IMR-90 (cell line): ENCODE results near the gene ARHGEF3. TPM values are rescaled to one million over a fixed set of nuclear protein-coding genes. Genes with fewer than 3 reads are reported as not detected.

Source experiments
- ATAC-seq: fragments of 200-7000 bp; cut with Tn5 transposase; 2 replicates; pipeline ENCODE4 v1.9.1; 2020; ENCODE audit warnings: low read depth, mild to moderate bottlenecking, moderate library complexity
- BruUV-seq: library from RNA; stranded (reverse); fragments of 400-500 nt; replicated peaks from 2 replicates; lab custom pipeline; 2021; lab: Mats Ljungman, UMichigan
- CTCF ChIA-PET: fragments of 300-600 bp; formaldehyde crosslinking; extraction: SDS; loops from one replicate; lab custom pipeline; 2021; ENCODE audit warnings: antibody characterized with exemption; lab: Yijun Ruan, JAX
- POLR2A ChIA-PET: fragments of 300-600 bp; sonication (Branson Sonifier 250); formaldehyde crosslinking; loops from one replicate; lab custom pipeline; 2022; ENCODE audit warnings: antibody characterized with exemption; ENCODE audit not compliant: unreplicated experiment; lab: Charles Lee
- DNase-seq: peaks from one replicate; pipeline ENCODE4 v3.0.0; 2013
- H2AFZ ChIP-seq: replicated peaks from 2 replicates; pipeline ENCODE3; 2013; ENCODE audit warnings: low read length, mild to moderate bottlenecking; ENCODE audit not compliant: poor library complexity
- H2AK5ac ChIP-seq: 2 replicates; pipeline ENCODE4 v1.6.1; 2013; ENCODE audit warnings: low read depth, low read length, inconsistent platforms
- H2AK9ac ChIP-seq: replicated peaks from 2 replicates; pipeline ENCODE3; 2013; ENCODE audit warnings: mild to moderate bottlenecking, low read depth, low read length, moderate library complexity; ENCODE audit not compliant: poor library complexity
- H2BK120ac ChIP-seq: 2 replicates; pipeline ENCODE4 v1.6.1; 2013; ENCODE audit warnings: low read depth, low read length, inconsistent platforms
- H2BK15ac ChIP-seq: 3 replicates; pipeline ENCODE4 v1.6.1; 2013; ENCODE audit warnings: low read depth, low read length, inconsistent platforms
- H2BK20ac ChIP-seq: 2 replicates; pipeline ENCODE4 v1.6.1; 2013; ENCODE audit warnings: low read depth, mild to moderate bottlenecking, inconsistent platforms, low read length, moderate library complexity
- H2BK5ac ChIP-seq: 2 replicates; pipeline ENCODE4 v1.6.1; 2013; ENCODE audit warnings: mild to moderate bottlenecking, low read depth, low read length, inconsistent platforms; ENCODE audit not compliant: poor library complexity, severe bottlenecking
- H3K14ac ChIP-seq: replicated peaks from 2 replicates; pipeline ENCODE4 v1.6.1; 2013; ENCODE audit warnings: low read depth, low read length, inconsistent platforms
- H3K18ac ChIP-seq: 2 replicates; pipeline ENCODE4 v1.6.1; 2013; ENCODE audit warnings: low read depth, low read length, control low read depth
- H3K23ac ChIP-seq: 2 replicates; pipeline ENCODE4 v1.6.1; 2013; ENCODE audit warnings: low read depth, low read length, inconsistent platforms
- H3K27ac ChIP-seq: 2 replicates; pipeline ENCODE4 v1.5.1; 2013; ENCODE audit warnings: mild to moderate bottlenecking, control low read depth, low read length; ENCODE audit not compliant: insufficient read depth
- H3K27me3 ChIP-seq: 2 replicates; pipeline ENCODE4 v1.6.1; 2013; ENCODE audit warnings: low read length; ENCODE audit not compliant: control insufficient read depth, insufficient read depth
- H3K36me3 ChIP-seq: 2 replicates; pipeline ENCODE4 v1.6.1; 2013; ENCODE audit warnings: low read length, mixed read lengths; ENCODE audit not compliant: control insufficient read depth, insufficient read depth
- H3K4ac ChIP-seq: 2 replicates; pipeline ENCODE4 v1.6.1; 2013; ENCODE audit warnings: low read depth, low read length, inconsistent platforms
- H3K4me1 ChIP-seq: 2 replicates; pipeline ENCODE4 v1.6.1; 2013; ENCODE audit warnings: low read length, mixed read lengths; ENCODE audit not compliant: control insufficient read depth, insufficient read depth
- H3K4me2 ChIP-seq: 2 replicates; pipeline ENCODE4 v1.6.1; 2013; ENCODE audit warnings: low read depth, mild to moderate bottlenecking, control low read depth, low read length, moderate library complexity
- H3K4me3 ChIP-seq: 2 replicates; pipeline ENCODE4 v1.5.1; 2013; ENCODE audit warnings: low read depth, mild to moderate bottlenecking, control low read depth, low read length, moderate library complexity; ENCODE audit not compliant: insufficient read depth
- H3K56ac ChIP-seq: 2 replicates; pipeline ENCODE4 v1.6.1; 2013; ENCODE audit warnings: low read length, inconsistent platforms; ENCODE audit not compliant: insufficient read depth; ENCODE audit errors: extremely low read depth
- H3K79me1 ChIP-seq, 2 experiments: 2 replicates each; pipeline ENCODE4 v1.6.1; 2013; ENCODE audit warnings: low read length in 2 of 2, inconsistent platforms in 1 of 2, low read depth in 1 of 2
- H3K9ac ChIP-seq: 2 replicates; pipeline ENCODE4 v1.6.1; 2013; ENCODE audit warnings: low read depth, low read length, control low read depth
- H3K9me1 ChIP-seq: 2 replicates; pipeline ENCODE4 v1.6.1; 2013; ENCODE audit warnings: low read length, inconsistent platforms; ENCODE audit not compliant: insufficient read depth
- H3K9me3 ChIP-seq: 2 replicates; pipeline ENCODE4 v1.6.1; 2013; ENCODE audit warnings: low read length; ENCODE audit not compliant: control insufficient read depth, insufficient read depth
- H4K20me1 ChIP-seq: 2 replicates; pipeline ENCODE4 v1.6.1; 2013; ENCODE audit warnings: low read length, inconsistent platforms; ENCODE audit not compliant: insufficient read depth
- H4K5ac ChIP-seq: 2 replicates; pipeline ENCODE4 v1.6.1; 2013; ENCODE audit warnings: mild to moderate bottlenecking, low read depth, low read length, control low read depth
- H4K8ac ChIP-seq, 2 experiments: 2 replicates each; pipeline ENCODE4 v1.6.1; 2013; ENCODE audit warnings: low read depth in 2 of 2, low read length in 2 of 2, control low read depth in 1 of 2, inconsistent platforms in 1 of 2
- H4K91ac ChIP-seq: 2 replicates; pipeline ENCODE4 v1.6.1; 2013; ENCODE audit warnings: low read depth, low read length, inconsistent platforms; ENCODE audit not compliant: insufficient read depth
- CEBPB ChIP-seq: IDR thresholded peaks from 2 replicates; pipeline ENCODE4 v1.6.1; 2012; ENCODE audit warnings: low read depth, low read length, improper control_type of control experiment
- POLR2A ChIP-seq: IDR thresholded peaks from 2 replicates; pipeline ENCODE4 v1.6.1; 2012; ENCODE audit warnings: mild to moderate bottlenecking, low read depth, low read length
- WGBS, 2 experiments: methylation state at CpG; one replicate each; pipeline versions ENCODE4 v1.1.5 to v1.1.7; 2013; ENCODE audit warnings: missing lambda C conversion rate in 2 of 2; ENCODE audit not compliant: insufficient read length in 1 of 2; ENCODE audit errors: extremely low coverage in 2 of 2; 5-methylcytosine and 5-hydroxymethylcytosine counted together
- dilution Hi-C: fragments of 300-500 bp; cut with HindIII; formaldehyde crosslinking; loops from one replicate; pipeline ENCODE4 v1.14.3; 2018; ENCODE audit warnings: low sequenced_read_pairs; ENCODE audit not compliant: unreplicated experiment
- in situ Hi-C: fragments of 300-500 bp; cut with MboI; formaldehyde crosslinking; loops from 3 replicates; pipeline ENCODE4 v1.14.3; 2019; ENCODE audit warnings: low sequenced_read_pairs, inconsistent platforms, mixed read lengths
- intact Hi-C: fragments of 100-400 bp; cut with micrococcal nuclease; formaldehyde crosslinking; loops from 2 replicates; pipeline ENCODE4 v1.10.0; 2022
- polyA plus RNA-seq, 3 experiments: library from polyadenylated mRNA; depleted of rRNA; stranded (reverse); fragments of >200 nt; gene quantifications; 2 replicates each; pipeline ENCODE4 v1.2.3, GENCODE V29; 2012; ENCODE audit warnings: low replicate concordance in 1 of 3
- total RNA-seq: library from RNA; depleted of rRNA; stranded (reverse); fragments of >200 nt; gene quantifications from 2 replicates; pipeline ENCODE4 v1.2.3, GENCODE V29; 2012

Gene ARHGEF3
- total and polyA plus RNA-seq, 2 of the 4 experiments (the other 2 are of a cell fraction): 2.1 to 2.3 TPM

DNA sequence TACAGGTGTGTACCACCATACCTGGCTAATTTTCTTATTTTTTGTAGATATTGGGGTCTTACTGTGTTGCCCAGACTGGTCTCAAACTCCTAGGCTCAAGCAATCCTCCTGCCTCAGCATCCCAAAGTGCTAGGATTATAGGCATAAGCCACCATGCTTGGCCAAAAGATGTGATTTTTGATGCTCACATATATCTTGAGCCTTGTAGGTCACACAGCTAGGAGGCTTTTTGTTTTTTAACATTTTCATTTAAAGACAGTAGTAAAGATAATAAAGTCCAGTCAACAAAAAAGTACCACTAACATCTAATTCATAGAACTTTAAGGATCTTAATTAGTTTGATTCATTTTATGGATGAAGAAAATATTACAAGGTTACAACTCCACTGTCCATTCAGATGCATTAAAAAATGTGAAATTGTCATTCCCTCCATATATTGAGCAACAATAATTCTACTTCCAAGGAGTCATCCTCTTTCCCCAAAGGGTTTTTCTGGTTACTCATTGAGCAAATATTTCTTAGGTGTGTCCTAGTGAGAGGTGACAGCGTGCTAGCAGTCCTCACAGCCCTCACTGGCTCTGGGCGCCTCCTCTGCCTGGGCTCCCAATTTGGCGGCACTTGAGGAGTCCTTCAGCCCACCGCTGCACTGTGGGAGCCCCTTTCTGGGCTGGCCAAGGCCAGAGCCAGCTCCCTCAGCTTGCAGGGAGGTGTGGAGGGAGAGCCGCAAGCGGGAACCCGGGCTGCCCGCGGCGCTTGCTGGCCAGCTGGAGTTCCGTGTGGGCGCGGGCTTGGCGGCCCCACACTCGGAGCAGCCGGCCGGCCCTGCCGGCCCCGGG, 110.4 kb downstream of the ARHGEF3 start:
- no TSS peak for BruUV-seq
- H3K79me1 ChIP-seq: no peaks in the 10 kb centered on the region
- H3K4ac ChIP-seq: no peak overlapping the region
- no peak overlapping the region for H2BK20ac ChIP-seq
- H3K9ac ChIP-seq: no peak overlapping the region
- H2AFZ ChIP-seq: no peak overlapping the region
- H4K20me1 ChIP-seq: no peaks in the 10 kb centered on the region
- no CpG with 5 or more reads among the region's 19 CpGs for WGBS, 2 experiments
- no peak overlapping the region for H3K18ac ChIP-seq
- H3K14ac ChIP-seq: no peak overlapping the region
- H3K23ac ChIP-seq: no peak overlapping the region
- no peaks in the 10 kb centered on the region for H3K4me1 ChIP-seq
- H2BK15ac ChIP-seq: no peak overlapping the region
- H3K4me2 ChIP-seq: no peak overlapping the region
- peak; percentile 1 for DNase-seq
- no peak overlapping the region for H2AK5ac ChIP-seq
- no peaks in the 10 kb centered on the region for H3K27me3 ChIP-seq
- no peak overlapping the region for H2BK5ac ChIP-seq
- in situ Hi-C loops: no loop called here
- no peaks in the 10 kb centered on the region for H3K9me3 ChIP-seq
- no peak overlapping the region for H3K27ac ChIP-seq
- H2AK9ac ChIP-seq: no peak overlapping the region
- TF ChIP-seq POLR2A (no peak), CEBPB (peak; percentile 52; the same call in 1 of the 2 replicates)
- no peak overlapping the region for H4K91ac ChIP-seq
- ChIA-PET POLR2A (no interaction called here), CTCF (interaction anchor here (1.2 kb wide), 1 partner anchor 298 kb away, joined by 3 read pairs; no protein-coding TSS in a partner anchor)
- no peak for ATAC-seq
- no peaks in the 10 kb centered on the region for H3K36me3 ChIP-seq
- H4K5ac ChIP-seq: no peak overlapping the region
- no peak overlapping the region for H4K8ac ChIP-seq
- no peak overlapping the region for H3K4me3 ChIP-seq
- intact Hi-C loops: no loop called here
- H2BK120ac ChIP-seq: no peak overlapping the region
- H3K9me1 ChIP-seq: no peaks in the 10 kb centered on the region
- H3K56ac ChIP-seq: no peak overlapping the region
- dilution Hi-C loops: no loop called here
